Peyer's patch (tissue), 4 donors: ENCODE measurements around the gene RNF213. TPM values are rescaled to one million over a fixed set of nuclear protein-coding genes. Genes with fewer than 3 reads are reported as not detected.

Experiments
- DNase-seq, 3 donors: peaks; one replicate each; pipeline ENCODE4 v3.0.0-alpha.2; 2017 to 2019
- H3K27ac ChIP-seq, 4 donors: fragments of 200-600 bp; sonication (generic); one replicate each; pipeline ENCODE4 v1.5.1; 2016 to 2019
- H3K27me3 ChIP-seq, 2 donors: fragments of 200-600 bp; sonication (generic); one replicate each; pipeline ENCODE4 v1.5.1; 2019
- H3K36me3 ChIP-seq, 3 donors: fragments of 200-600 bp; sonication (generic); one replicate each; pipeline ENCODE4 v1.5.1; 2016 to 2019
- H3K4me1 ChIP-seq, 4 donors: fragments of 200-600 bp; sonication (generic); one replicate each; pipeline ENCODE4 v1.5.1; 2016 to 2019
- H3K4me3 ChIP-seq, 4 donors: fragments of 200-600 bp; sonication (generic); 1 replicate in 3 of 4; 2 replicates in 1 of 4; pipeline ENCODE4 v1.5.1; 2016 to 2019; ENCODE audit warnings: mild to moderate bottlenecking in 1 of 4
- H3K9me3 ChIP-seq, 4 donors: fragments of 200-600 bp; sonication (generic); one replicate each; pipeline ENCODE4 v1.5.1; 2016 to 2019; ENCODE audit warnings: mild to moderate bottlenecking in 1 of 4
- CTCF ChIP-seq, 6 experiments: fragments of 450-650 bp in 4 of 6; fragments of 200-600 bp in 2 of 6; sonication (generic) in 1 of 6; IDR thresholded peaks; one replicate each; pipeline ENCODE4 v1.5.1; 2017 to 2019; ENCODE audit warnings: antibody characterized with exemption in 6 of 6, mild to moderate bottlenecking in 3 of 6, moderate library complexity in 1 of 6
- POLR2A ChIP-seq, 2 donors: fragments of 450-650 bp; IDR thresholded peaks; one replicate each; pipeline ENCODE4 v1.5.1; 2017; ENCODE audit warnings: antibody characterized with exemption in 2 of 2, mild to moderate bottlenecking in 2 of 2, moderate library complexity in 2 of 2
- total RNA-seq, 4 donors: library from RNA; depleted of rRNA; stranded (reverse); fragments of >200 nt; gene quantifications; one replicate each; pipeline ENCODE4 v1.1.0, GENCODE V29; 2016

The RNF213 gene
- total RNA-seq, 4 donors from 2014 or later = 187 to 404 (median 293) TPM

- Histone ChIP-seq H3K4me3 (no peak overlapping the region), H3K36me3 (peaks cover 0 to 87% (median 0%) of the 10 kb centered on the region in 3 donors), H3K27me3 (no peaks in the 10 kb centered on the region), H3K27ac (no peak overlapping the region), H3K4me1 (no peaks in the 10 kb centered on the region), H3K9me3 (no peaks in the 10 kb centered on the region)
- no peak for TF ChIP-seq CTCF (IDR thresholded peaks at IDR 0.05)
- TF ChIP-seq POLR2A (IDR thresholded peaks at IDR 0.05) = no peak
- DNase-seq = no peak
Measured at GRCh38 chr17:80291260-80291659, 30.6 kb downstream of the RNF213 start.

- Histone ChIP-seq H3K36me3 (peaks cover 0 to 93% (median 0%) of the 10 kb centered on the region in 3 donors), H3K27ac (no peak overlapping the region), H3K4me3 (no peak overlapping the region), H3K9me3 (no peaks in the 10 kb centered on the region), H3K27me3 (no peaks in the 10 kb centered on the region), H3K4me1 (no peaks in the 10 kb centered on the region)
- DNase-seq = no peak
- no peak for TF ChIP-seq POLR2A (IDR thresholded peaks at IDR 0.05)
- TF ChIP-seq CTCF (IDR thresholded peaks at IDR 0.05) = no peak
Measured at GRCh38 chr17:80291691-80292487, 31.2 kb downstream of the RNF213 start.

GRCh38 chr17:80292521-80292971 is 31.9 kb downstream of the RNF213 start:
- no peak for DNase-seq
- H3K9me3 ChIP-seq = no peaks in the 10 kb centered on the region
- TF ChIP-seq POLR2A (IDR thresholded peaks at IDR 0.05) (no peak), CTCF (IDR thresholded peaks at IDR 0.05) (no peak)
- H3K36me3 ChIP-seq = peaks cover 0 to 99% (median 0%) of the 10 kb centered on the region in 3 donors
- H3K4me3 ChIP-seq = no peak overlapping the region
- H3K4me1 ChIP-seq = no peaks in the 10 kb centered on the region
- no peak overlapping the region for H3K27ac ChIP-seq
- H3K27me3 ChIP-seq = no peaks in the 10 kb centered on the region

GRCh38 chr17:80294210-80294609 is 33.6 kb downstream of the RNF213 start:
- H3K4me1 ChIP-seq = no peaks in the 10 kb centered on the region
- H3K27ac ChIP-seq = no peak overlapping the region
- no peak for DNase-seq
- H3K27me3 ChIP-seq = no peaks in the 10 kb centered on the region
- TF ChIP-seq CTCF (IDR thresholded peaks at IDR 0.05) = no peak
- TF ChIP-seq POLR2A (IDR thresholded peaks at IDR 0.05) = no peak
- peaks cover 0 to 100% (median 0%) of the 10 kb centered on the region in 3 donors for H3K36me3 ChIP-seq
- H3K9me3 ChIP-seq = no peaks in the 10 kb centered on the region
- H3K4me3 ChIP-seq = no peak overlapping the region

GRCh38 chr17:80294653-80295052 is 34.0 kb downstream of the RNF213 start:
- Histone ChIP-seq H3K4me1 (no peaks in the 10 kb centered on the region), H3K36me3 (peaks cover 0 to 100% (median 0%) of the 10 kb centered on the region in 3 donors), H3K27me3 (no peaks in the 10 kb centered on the region), H3K9me3 (no peaks in the 10 kb centered on the region), H3K27ac (no peak overlapping the region), H3K4me3 (no peak overlapping the region)
- no peak for DNase-seq
- TF ChIP-seq POLR2A (IDR thresholded peaks at IDR 0.05) (no peak), CTCF (IDR thresholded peaks at IDR 0.05) (no peak)
